ENCODE data around the gene LGMN. TPM values are rescaled to one million over a fixed set of nuclear protein-coding genes. Genes with fewer than 3 reads are reported as not detected.

Gene LGMN
- total and polyA plus RNA-seq, 2 of the 13 experiments (the other 11 are each of a cell fraction or from before 2014, with no cell fraction given), result 28.9 to 76.4 TPM

GRCh38 chr14:92731622-92732115 lies 16.8 kb downstream of the LGMN start:
- Histone ChIP-seq H3K36me3 (replicated peaks in 1 of 2; ENCODE audit: control insufficient read depth in 1 of 2, insufficient read depth in 2 of 2, low read length in 2 of 2) (peaks cover 4 to 13% of the 10 kb centered on the region in 2 experiments; a peak in 3 of 5 replicates), H4K20me1 (ENCODE audit: insufficient read depth, low read length) (no peaks in the 10 kb centered on the region), H3K27me3 (ENCODE audit: control insufficient read depth in 1 of 2, insufficient read depth in 2 of 2, low read length in 2 of 2) (no peaks in the 10 kb centered on the region), H3K27ac (ENCODE audit: extremely low read length, insufficient read depth, low read length) (no peak overlapping the region), H3K9me3 (ENCODE audit: low read length) (no peaks in the 10 kb centered on the region), H3K9ac (ENCODE audit: insufficient read depth, low read depth, low read length) (no peak overlapping the region), H2AFZ (ENCODE audit: low read length) (no peak overlapping the region), H3K4me3 (replicated peaks in 1 of 3; ENCODE audit: insufficient read depth in 1 of 3, low read depth in 2 of 3, low read length in 3 of 3) (no peak overlapping the region), H3K4me1 (ENCODE audit: insufficient read depth, low read length) (peaks cover 7% of the 10 kb centered on the region), H3K4me2 (ENCODE audit: low read depth, low read length) (no peak overlapping the region), H3K79me2 (ENCODE audit: insufficient read depth, low read length) (peaks cover 2% of the 10 kb centered on the region)
- 97% methylated on average over 3 of the region's 3 CpGs for WGBS (ENCODE audit: low lambda C conversion rate)
- BruUV-seq (replicated peaks), result no TSS peak
- in situ Hi-C loops (cut with HindIII; ENCODE audit: extremely low pct_ligation_motif_present, low pct_unique_long_range_greater_than_20kb) (no loop called here), intact Hi-C loops (cut with micrococcal nuclease; ENCODE audit: unreplicated experiment) (no loop called here)
- POLR2A ChIA-PET, result no interaction called here
- ATAC-seq (no peak), FAIRE-seq (no peak), DNase-seq (ENCODE audit: low spot score) (no peak)
- TF ChIP-seq CEBPB (IDR thresholded peaks at IDR 0.05; ENCODE audit: borderline replicate concordance, low read depth, low read length) (no peak), TCF7 (IDR thresholded peaks at IDR 0.05; ENCODE audit: low read depth) (no peak), SP4 (CRISPR knock-in tag; IDR thresholded peaks at IDR 0.05) (no peak), ONECUT2 (CRISPR knock-in tag; IDR thresholded peaks at IDR 0.05) (no peak), BRCA1 (CRISPR knock-in tag; IDR thresholded peaks at IDR 0.05) (no peak), JUN (CRISPR knock-in tag; IDR thresholded peaks at IDR 0.05) (no peak), FLYWCH1 (CRISPR knock-in tag; IDR thresholded peaks at IDR 0.05) (no peak)
- CTCF ChIA-PET (ENCODE audit: low intra/inter-chr PET ratio, low total read pairs), result no interaction called here

GRCh38 chr14:92729634-92730358 lies 18.6 kb downstream of the LGMN start:
- Histone ChIP-seq H3K9ac (ENCODE audit: insufficient read depth, low read depth, low read length) (no peak overlapping the region), H3K27me3 (ENCODE audit: control insufficient read depth in 1 of 2, insufficient read depth in 2 of 2, low read length in 2 of 2) (no peaks in the 10 kb centered on the region), H2AFZ (ENCODE audit: low read length) (no peak overlapping the region), H3K4me2 (ENCODE audit: low read depth, low read length) (no peak overlapping the region), H3K27ac (ENCODE audit: extremely low read length, insufficient read depth, low read length) (no peak overlapping the region), H3K79me2 (ENCODE audit: insufficient read depth, low read length) (peaks cover 2% of the 10 kb centered on the region), H3K9me3 (ENCODE audit: low read length) (no peaks in the 10 kb centered on the region), H4K20me1 (ENCODE audit: insufficient read depth, low read length) (no peaks in the 10 kb centered on the region), H3K4me1 (ENCODE audit: insufficient read depth, low read length) (peaks cover 24% of the 10 kb centered on the region), H3K36me3 (replicated peaks in 1 of 2; ENCODE audit: control insufficient read depth in 1 of 2, insufficient read depth in 2 of 2, low read length in 2 of 2) (peaks cover 4 to 13% of the 10 kb centered on the region in 2 experiments; a peak in 3 of 5 replicates), H3K4me3 (replicated peaks in 1 of 3; ENCODE audit: insufficient read depth in 1 of 3, low read depth in 2 of 3, low read length in 3 of 3) (no peak overlapping the region)
- in situ Hi-C loops (cut with HindIII; ENCODE audit: extremely low pct_ligation_motif_present, low pct_unique_long_range_greater_than_20kb), result no loop called here
- intact Hi-C loops (cut with micrococcal nuclease; ENCODE audit: unreplicated experiment), result no loop called here
- 93% methylated on average over 14 of the region's 14 CpGs for WGBS (ENCODE audit: low lambda C conversion rate)
- ChIA-PET CTCF (ENCODE audit: low intra/inter-chr PET ratio, low total read pairs) (no interaction called here), POLR2A (no interaction called here)
- no peak for ATAC-seq
- no peak for DNase-seq (ENCODE audit: low spot score)
- FAIRE-seq, result no peak
- TF ChIP-seq GATAD1 (CRISPR knock-in tag; IDR thresholded peaks at IDR 0.05), result no peak
- TF ChIP-seq ZNF782 (CRISPR knock-in tag; IDR thresholded peaks at IDR 0.05; ENCODE audit: borderline replicate concordance), result no peak
- TF ChIP-seq ZNF180 (CRISPR knock-in tag; IDR thresholded peaks at IDR 0.05; ENCODE audit: borderline replicate concordance, low read depth), result no peak
- TF ChIP-seq ELF1 (CRISPR knock-in tag; IDR thresholded peaks at IDR 0.05), result no peak
- no TSS peak for BruUV-seq (replicated peaks)
